ENCODE data around the gene CLDN6.

GRCh38 chr16:3007059-3007956 lies 10.7 kb downstream of the CLDN6 start:
- TF ChIP-seq CTCF (IDR thresholded peaks at IDR 0.05) (no peak), POLR2A (IDR thresholded peaks at IDR 0.05) (no peak)

All from thyroid gland (tissue), 4 donors.